Upper lobe of left lung (tissue), 6 donors: Measurements from ENCODE around the gene ATP5PB. TPM values are rescaled to one million over a fixed set of nuclear protein-coding genes. Genes with fewer than 3 reads are reported as not detected.

Experiments
- ATAC-seq, 2 donors: fragments of 200-7000 bp; cut with Tn5 transposase; one replicate each; pipeline ENCODE4 v1.9.1; 2022; ENCODE audit warnings: mild to moderate bottlenecking in 2 of 2, moderate library complexity in 2 of 2; ENCODE audit not compliant: low FRiP score in 2 of 2
- DNase-seq, 2 donors: peaks; one replicate each; pipeline ENCODE4 v3.0.0-alpha.2; 2019 to 2020
- H3K27ac ChIP-seq, 4 donors: fragments of 200-600 bp; sonication (generic); one replicate each; pipeline ENCODE4 v1.5.1; 2016 to 2019
- H3K27me3 ChIP-seq, 4 donors: fragments of 200-600 bp; sonication (generic); one replicate each; pipeline ENCODE4 v1.5.1; 2017 to 2019
- H3K36me3 ChIP-seq, 4 donors: fragments of 200-600 bp; sonication (generic); one replicate each; pipeline ENCODE4 v1.5.1; 2016 to 2019
- H3K4me1 ChIP-seq, 4 donors: fragments of 200-600 bp; sonication (generic); one replicate each; pipeline ENCODE4 v1.5.1; 2018 to 2019
- H3K4me3 ChIP-seq, 4 donors: fragments of 200-600 bp; sonication (generic); one replicate each; pipeline ENCODE4 v1.5.1; 2017 to 2019; ENCODE audit warnings: mild to moderate bottlenecking in 2 of 4, moderate library complexity in 1 of 4
- H3K9me3 ChIP-seq, 4 donors: fragments of 200-600 bp; sonication (generic); one replicate each; pipeline ENCODE4 v1.5.1; 2018 to 2019
- EP300 ChIP-seq, 4 donors: sonication (generic); formaldehyde crosslinking; IDR thresholded peaks; one replicate each; pipeline ENCODE4 v1.5.1; 2017; ENCODE audit warnings: antibody characterized with exemption in 4 of 4, control low read depth in 2 of 4
- POLR2A ChIP-seq, 4 donors: fragments of 450-650 bp; IDR thresholded peaks; one replicate each; pipeline ENCODE4 v1.5.1; 2016 to 2017; ENCODE audit warnings: antibody characterized with exemption in 4 of 4, mild to moderate bottlenecking in 2 of 4
- POLR2AphosphoS5 ChIP-seq, 2 donors: sonication (generic); formaldehyde crosslinking; IDR thresholded peaks; one replicate each; pipeline ENCODE4 v1.5.1; 2017; ENCODE audit warnings: antibody characterized with exemption in 2 of 2
- WGBS, 2 donors: methylation state at CpG; one replicate each; pipeline ENCODE4 v1.1.5; 2017 to 2018; 5-methylcytosine and 5-hydroxymethylcytosine counted together
- total RNA-seq, 6 donors: library from RNA; depleted of rRNA in 4 of 6; stranded (reverse); fragments of >200 nt in 4 of 6; gene quantifications; one replicate each; pipeline versions ENCODE4 v1.1.0 to v1.2.1, GENCODE V29; 2016 to 2021
- TF ChIP-seq, protein P1 (sequence below), 6 experiments: fragments of 450-650 bp in 4 of 6; fragments of 200-600 bp in 2 of 6; sonication (generic) in 2 of 6; IDR thresholded peaks; one replicate each; pipeline ENCODE4 v1.5.1; 2016 to 2019; ENCODE audit warnings: antibody characterized with exemption in 6 of 6
- donor health status: DM: no; HTN: no; CAD: no; lungs with moderate emphysema.
- donor health status: DM: no; HTN: yes; CAD: no; lungs with severe emphysema.

Gene ATP5PB
- total RNA-seq, 6 donors from 2014 or later, result 38.8 to 149 (median 132) TPM

DNA sequence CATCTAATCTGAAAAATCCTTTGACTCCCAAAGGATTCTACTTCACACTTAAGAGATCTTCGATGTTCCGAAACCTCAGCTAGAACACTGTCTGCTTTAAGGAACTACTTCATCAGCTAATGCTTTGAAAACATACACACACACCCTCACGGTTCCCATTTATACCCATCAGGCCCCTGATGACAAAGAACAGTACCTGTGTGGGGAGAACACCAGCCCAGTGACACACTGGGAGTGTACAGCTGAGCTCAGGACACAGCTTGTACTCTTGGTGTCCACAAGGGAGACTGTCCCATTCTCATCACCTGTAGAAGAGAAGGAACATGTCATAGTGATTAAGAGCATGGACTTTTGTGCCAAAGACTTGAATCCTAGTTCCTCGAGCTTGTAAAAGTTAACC lies 6.8 kb upstream of the ATP5PB start:
- TF ChIP-seq POLR2AphosphoS5 (IDR thresholded peaks at IDR 0.05) (no peak), EP300 (IDR thresholded peaks at IDR 0.05) (no peak), POLR2A (IDR thresholded peaks at IDR 0.05) (no peak)
- TF ChIP-seq, protein P1, sequence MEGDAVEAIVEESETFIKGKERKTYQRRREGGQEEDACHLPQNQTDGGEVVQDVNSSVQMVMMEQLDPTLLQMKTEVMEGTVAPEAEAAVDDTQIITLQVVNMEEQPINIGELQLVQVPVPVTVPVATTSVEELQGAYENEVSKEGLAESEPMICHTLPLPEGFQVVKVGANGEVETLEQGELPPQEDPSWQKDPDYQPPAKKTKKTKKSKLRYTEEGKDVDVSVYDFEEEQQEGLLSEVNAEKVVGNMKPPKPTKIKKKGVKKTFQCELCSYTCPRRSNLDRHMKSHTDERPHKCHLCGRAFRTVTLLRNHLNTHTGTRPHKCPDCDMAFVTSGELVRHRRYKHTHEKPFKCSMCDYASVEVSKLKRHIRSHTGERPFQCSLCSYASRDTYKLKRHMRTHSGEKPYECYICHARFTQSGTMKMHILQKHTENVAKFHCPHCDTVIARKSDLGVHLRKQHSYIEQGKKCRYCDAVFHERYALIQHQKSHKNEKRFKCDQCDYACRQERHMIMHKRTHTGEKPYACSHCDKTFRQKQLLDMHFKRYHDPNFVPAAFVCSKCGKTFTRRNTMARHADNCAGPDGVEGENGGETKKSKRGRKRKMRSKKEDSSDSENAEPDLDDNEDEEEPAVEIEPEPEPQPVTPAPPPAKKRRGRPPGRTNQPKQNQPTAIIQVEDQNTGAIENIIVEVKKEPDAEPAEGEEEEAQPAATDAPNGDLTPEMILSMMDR (IDR thresholded peaks at IDR 0.05), result no peak
- no peak overlapping the region for H3K27ac ChIP-seq
- H3K4me1 ChIP-seq, result peaks cover 5 to 8% (median 7%) of the 10 kb centered on the region in 4 donors
- ATAC-seq (no peak), DNase-seq (no peak)
- peaks cover 17 to 94% (median 63%) of the 10 kb centered on the region in 4 donors for H3K36me3 ChIP-seq
- H3K27me3 ChIP-seq, result no peaks in the 10 kb centered on the region
- 81 to 86% methylated on average over 4 of the region's 4 CpGs for WGBS, 2 donors
- no peaks in the 10 kb centered on the region for H3K9me3 ChIP-seq
- no peak overlapping the region for H3K4me3 ChIP-seq

DNA sequence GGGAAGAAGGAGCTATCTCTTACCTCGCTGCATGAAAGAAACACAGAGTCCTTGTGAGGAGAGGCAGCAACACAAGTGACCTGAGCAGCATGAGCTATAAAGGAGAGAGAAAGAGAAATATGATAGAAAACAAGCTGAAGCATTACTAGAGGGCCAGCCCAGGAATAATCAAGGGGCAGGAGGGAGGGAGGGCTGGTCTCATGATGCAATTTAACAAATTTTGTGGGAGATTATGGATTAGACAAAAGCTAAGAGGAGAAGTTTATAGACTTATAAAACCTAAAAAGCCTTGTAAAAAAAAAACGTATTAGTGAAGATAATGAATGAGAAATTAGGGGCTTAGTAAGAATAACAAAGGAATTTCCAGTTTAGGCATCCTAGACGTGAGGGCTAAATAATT lies 5.2 kb upstream of the ATP5PB start:
- H3K27ac ChIP-seq, result no peak overlapping the region
- H3K4me3 ChIP-seq, result no peak overlapping the region
- DNase-seq (no peak), ATAC-seq (no peak)
- H3K9me3 ChIP-seq, result no peaks in the 10 kb centered on the region
- peaks cover 11 to 18% (median 15%) of the 10 kb centered on the region in 4 donors for H3K4me1 ChIP-seq
- WGBS, 2 donors, result 78 to 89% methylated on average over 3 of the region's 3 CpGs
- no peak for TF ChIP-seq POLR2A (IDR thresholded peaks at IDR 0.05)
- TF ChIP-seq, protein P1 (IDR thresholded peaks at IDR 0.05), result no peak
- TF ChIP-seq EP300 (IDR thresholded peaks at IDR 0.05), result no peak
- no peak for TF ChIP-seq POLR2AphosphoS5 (IDR thresholded peaks at IDR 0.05)
- H3K27me3 ChIP-seq, result no peaks in the 10 kb centered on the region
- H3K36me3 ChIP-seq, result peaks cover 13 to 79% (median 50%) of the 10 kb centered on the region in 4 donors

DNA sequence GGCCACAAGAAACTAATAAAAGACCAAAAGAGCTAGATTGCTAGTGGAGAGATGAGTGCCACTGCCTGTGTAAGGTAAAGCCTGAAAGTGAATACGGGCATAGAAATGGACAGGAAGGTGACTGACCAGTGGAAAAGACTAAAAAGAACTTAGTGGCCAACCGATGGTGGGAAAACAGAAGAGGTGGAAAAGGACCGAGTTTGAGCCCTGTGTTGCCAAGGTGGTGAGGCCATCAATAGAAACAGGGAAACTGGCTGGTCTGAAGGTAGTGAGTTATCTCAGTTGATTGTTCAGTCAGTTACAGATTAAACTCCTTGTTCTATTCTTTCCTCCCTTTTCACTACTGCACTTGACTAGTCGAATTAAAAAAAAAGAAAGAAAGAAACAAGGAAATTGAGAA lies 2.7 kb upstream of the ATP5PB start:
- DNase-seq (no peak), ATAC-seq (no peak)
- Histone ChIP-seq H3K27me3 (no peaks in the 10 kb centered on the region), H3K9me3 (no peaks in the 10 kb centered on the region), H3K36me3 (peaks cover 11 to 54% (median 32%) of the 10 kb centered on the region in 4 donors), H3K4me3 (no peak overlapping the region), H3K27ac (no peak overlapping the region), H3K4me1 (peaks cover 27 to 37% (median 32%) of the 10 kb centered on the region in 4 donors)
- WGBS, 2 donors, result 62 to 70% methylated on average over 4 of the region's 4 CpGs
- no peak for TF ChIP-seq POLR2AphosphoS5 (IDR thresholded peaks at IDR 0.05)
- TF ChIP-seq POLR2A (IDR thresholded peaks at IDR 0.05), result no peak
- TF ChIP-seq, protein P1 (IDR thresholded peaks at IDR 0.05), result no peak
- no peak for TF ChIP-seq EP300 (IDR thresholded peaks at IDR 0.05)

DNA sequence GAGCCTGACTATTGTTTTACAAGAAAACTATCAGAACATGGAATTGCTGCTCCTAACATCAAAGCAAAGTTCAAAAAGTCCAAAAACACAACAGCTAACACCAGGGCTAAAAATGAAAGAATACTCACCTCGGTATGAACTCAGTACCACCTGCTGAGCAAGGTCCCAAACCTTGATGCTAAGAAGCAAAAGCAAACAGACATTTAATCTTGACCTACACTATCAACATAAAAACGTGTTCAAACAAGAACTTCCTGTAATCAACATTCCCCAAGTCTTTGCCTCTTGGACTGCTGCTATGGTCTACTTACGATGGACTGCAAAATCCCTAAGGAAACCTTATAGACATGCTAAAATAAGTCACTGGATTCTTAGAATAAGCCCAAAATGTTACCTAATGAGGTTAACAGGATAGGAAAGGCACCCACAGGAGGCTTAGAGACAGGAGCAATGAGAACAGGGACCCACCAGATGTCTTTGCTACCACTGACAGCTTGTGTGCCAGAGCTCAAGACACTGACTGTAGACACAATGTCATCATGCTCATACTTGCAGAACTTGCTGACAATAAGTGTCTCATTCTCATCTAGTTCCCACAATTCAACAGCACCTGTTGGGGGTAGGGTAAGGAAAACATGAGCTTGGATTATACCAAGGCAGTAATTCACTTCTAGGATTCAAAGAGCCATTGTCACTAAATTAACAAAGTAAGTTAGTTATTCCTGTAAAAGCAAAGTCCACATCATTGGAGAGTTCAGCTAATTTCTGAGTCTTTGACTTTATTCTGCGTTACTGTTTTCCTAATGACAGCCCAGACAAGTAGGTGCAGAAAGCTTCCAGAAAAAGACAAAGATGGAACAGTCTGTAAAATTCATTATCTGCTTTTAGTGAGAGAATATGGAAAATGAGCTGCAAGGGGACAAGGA lies 2.0 kb upstream of the ATP5PB start:
- no peak overlapping the region for H3K27ac ChIP-seq
- H3K4me3 ChIP-seq, result peak overlapping the region in 1 of 4 donors; percentile 73
- peaks cover 11 to 47% (median 26%) of the 10 kb centered on the region in 4 donors for H3K36me3 ChIP-seq
- 53% methylated on average over 4 of the region's 4 CpGs for WGBS, 2 donors
- ATAC-seq, result no peak
- peaks cover 32 to 43% (median 35%) of the 10 kb centered on the region in 4 donors for H3K4me1 ChIP-seq
- H3K27me3 ChIP-seq, result no peaks in the 10 kb centered on the region
- TF ChIP-seq POLR2A (IDR thresholded peaks at IDR 0.05) (no peak), POLR2AphosphoS5 (IDR thresholded peaks at IDR 0.05) (no peak), EP300 (IDR thresholded peaks at IDR 0.05) (no peak)
- TF ChIP-seq, protein P1 (IDR thresholded peaks at IDR 0.05), result no peak
- no peaks in the 10 kb centered on the region for H3K9me3 ChIP-seq
- DNase-seq, result no peak
